BE2C (cell line): ENCODE results near the gene WAPL.

Source experiments
- DNase-seq: peaks from one replicate; pipeline ENCODE4 v3.0.0-alpha.2; 2020
- H3K27me3 ChIP-seq: fragments of 250-450 bp; sonication (Bioruptor Pico); 2 replicates; pipeline ENCODE4 v1.5.1; 2020; ENCODE audit warnings: mild to moderate bottlenecking
- H3K36me3 ChIP-seq: fragments of 250-450 bp; sonication (Bioruptor Pico); 2 replicates; pipeline ENCODE4 v1.5.1; 2020; ENCODE audit warnings: mild to moderate bottlenecking
- H3K4me1 ChIP-seq: fragments of 250-450 bp; sonication (Bioruptor Pico); 2 replicates; pipeline ENCODE4 v1.5.1; 2020
- H3K4me3 ChIP-seq: 2 replicates; pipeline ENCODE4 v1.5.1; 2011; ENCODE audit warnings: low read depth, low read length
- H3K9me3 ChIP-seq: fragments of 250-450 bp; sonication (Bioruptor Pico); 2 replicates; pipeline ENCODE4 v1.5.1; 2020
- CTCF ChIP-seq: IDR thresholded peaks from 2 replicates; pipeline ENCODE4 v1.5.1; 2012; ENCODE audit warnings: mild to moderate bottlenecking, low read depth, low read length

The WAPL gene

GRCh38 chr10:86385806-86386205 is 135.8 kb downstream of the WAPL start:
- Histone ChIP-seq H3K4me3 (no peak overlapping the region), H3K9me3 (no peaks in the 10 kb centered on the region), H3K27me3 (no peaks in the 10 kb centered on the region), H3K4me1 (no peaks in the 10 kb centered on the region), H3K36me3 (no peaks in the 10 kb centered on the region)
- no peak for DNase-seq
- no peak for TF ChIP-seq CTCF
